ENCODE measurements around the gene CDK8. TPM values are rescaled to one million over a fixed set of nuclear protein-coding genes. Genes with fewer than 3 reads are reported as not detected.

Gene CDK8
- polyA plus RNA-seq, 2 of the 4 experiments (the other 2 are of a cell fraction), result 9.9 to 20.9 TPM

GRCh38 chr13:26308250-26308649, 54.3 kb downstream of the CDK8 start:
- ChIA-PET POLR2A (no interaction called here), CTCF (no interaction called here)

GRCh38 chr13:26308836-26309235, 54.9 kb downstream of the CDK8 start:
- ChIA-PET POLR2A (no interaction called here), CTCF (no interaction called here)
- ATAC-seq, result no peak
- no peak for DNase-seq (ENCODE audit: low read depth in 1 of 2, low spot score in 1 of 2)
- H3K4me1 ChIP-seq, result no peaks in the 10 kb centered on the region
- H3K4me2 ChIP-seq, result no peak overlapping the region
- TF ChIP-seq PHF8 (IDR thresholded peaks at IDR 0.05; ENCODE audit: borderline replicate concordance, low read depth), result no peak
- peak; percentile 25 for TF ChIP-seq MAFK (IDR thresholded peaks at IDR 0.05; ENCODE audit: partially characterized antibody)
- no peak overlapping the region for H3K4me3 ChIP-seq
- no peak overlapping the region for H3K27ac ChIP-seq
- 90% methylated on average over 4 of the region's 6 CpGs for WGBS (ENCODE audit: missing lambda C conversion rate)
- no peak for FAIRE-seq
- no peaks in the 10 kb centered on the region for H3K9me3 ChIP-seq

More at GRCh38 chr13:26308250-26308649, 54.3 kb downstream of the CDK8 start:
- Histone ChIP-seq H3K4me1 (peaks cover 1% of the 10 kb centered on the region; the same call in 1 of the 3 replicates), H3K9me3 (no peaks in the 10 kb centered on the region), H3K27ac (no peak overlapping the region), H3K4me3 (no peak overlapping the region), H3K4me2 (no peak overlapping the region)
- DNase-seq (ENCODE audit: low read depth in 1 of 2, low spot score in 1 of 2), result no peak
- TF ChIP-seq NFE2L2 (conservative IDR thresholded peaks at IDR 0.05; ENCODE audit: low read length) (no peak), HOXA7 (CRISPR knock-in tag; IDR thresholded peaks at IDR 0.05) (no peak), TP53 (CRISPR knock-in tag; IDR thresholded peaks at IDR 0.05) (no peak), EHF (CRISPR knock-in tag; IDR thresholded peaks at IDR 0.05) (no peak), NPAS2 (CRISPR knock-in tag; IDR thresholded peaks at IDR 0.05; ENCODE audit: borderline replicate concordance) (no peak), CHD4 (IDR thresholded peaks at IDR 0.05; ENCODE audit: borderline replicate concordance) (no peak), ESRRA (IDR thresholded peaks at IDR 0.05; ENCODE audit: borderline replicate concordance, low read length) (no peak), FOXS1 (CRISPR knock-in tag; IDR thresholded peaks at IDR 0.05) (no peak), RAD21 (conservative IDR thresholded peaks at IDR 0.05 in 1 of 2, IDR thresholded peaks at IDR 0.05 in 1 of 2) (no peak), ZNF302 (CRISPR knock-in tag; IDR thresholded peaks at IDR 0.05) (no peak), FOSL2 (IDR thresholded peaks at IDR 0.05) (no peak), FOSL2 (CRISPR knock-in tag; IDR thresholded peaks at IDR 0.05) (no peak), RNF2 (IDR thresholded peaks at IDR 0.05; ENCODE audit: borderline replicate concordance, low read depth) (no peak), NR3C1 (IDR thresholded peaks at IDR 0.05) (no peak), ZSCAN20 (CRISPR knock-in tag; IDR thresholded peaks at IDR 0.05) (no peak), ZC3H11A (IDR thresholded peaks at IDR 0.05) (no peak), ZFP36 (IDR thresholded peaks at IDR 0.05; ENCODE audit: borderline replicate concordance, partially characterized antibody) (no peak)
- TF ChIP-seq, protein P1, sequence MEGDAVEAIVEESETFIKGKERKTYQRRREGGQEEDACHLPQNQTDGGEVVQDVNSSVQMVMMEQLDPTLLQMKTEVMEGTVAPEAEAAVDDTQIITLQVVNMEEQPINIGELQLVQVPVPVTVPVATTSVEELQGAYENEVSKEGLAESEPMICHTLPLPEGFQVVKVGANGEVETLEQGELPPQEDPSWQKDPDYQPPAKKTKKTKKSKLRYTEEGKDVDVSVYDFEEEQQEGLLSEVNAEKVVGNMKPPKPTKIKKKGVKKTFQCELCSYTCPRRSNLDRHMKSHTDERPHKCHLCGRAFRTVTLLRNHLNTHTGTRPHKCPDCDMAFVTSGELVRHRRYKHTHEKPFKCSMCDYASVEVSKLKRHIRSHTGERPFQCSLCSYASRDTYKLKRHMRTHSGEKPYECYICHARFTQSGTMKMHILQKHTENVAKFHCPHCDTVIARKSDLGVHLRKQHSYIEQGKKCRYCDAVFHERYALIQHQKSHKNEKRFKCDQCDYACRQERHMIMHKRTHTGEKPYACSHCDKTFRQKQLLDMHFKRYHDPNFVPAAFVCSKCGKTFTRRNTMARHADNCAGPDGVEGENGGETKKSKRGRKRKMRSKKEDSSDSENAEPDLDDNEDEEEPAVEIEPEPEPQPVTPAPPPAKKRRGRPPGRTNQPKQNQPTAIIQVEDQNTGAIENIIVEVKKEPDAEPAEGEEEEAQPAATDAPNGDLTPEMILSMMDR (IDR thresholded peaks at IDR 0.05), result no peak
- no peak for FAIRE-seq
- ATAC-seq, result no peak

DNA sequence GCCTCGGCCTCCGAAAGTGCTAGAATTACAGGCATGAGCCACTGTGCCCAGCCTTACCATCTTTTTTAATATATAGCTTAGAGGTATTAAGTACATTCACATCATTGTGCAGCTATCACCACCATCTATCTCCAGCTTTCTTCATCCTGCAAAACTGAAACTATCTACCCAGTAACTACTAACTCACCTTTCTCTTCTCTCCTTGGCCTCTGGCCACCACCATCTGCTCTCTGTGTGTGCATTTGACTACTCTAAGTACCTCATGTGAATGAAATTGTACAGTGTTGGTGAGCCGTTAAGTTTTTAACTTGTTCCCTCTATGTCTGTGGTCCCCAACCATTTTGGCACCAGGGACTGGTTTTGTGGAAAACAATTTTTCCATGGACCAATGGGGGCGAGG, 56.1 kb downstream of the CDK8 start:
- H3K4me3 ChIP-seq, result no peak overlapping the region
- FAIRE-seq (no peak), DNase-seq (ENCODE audit: low read depth in 1 of 2, low spot score in 1 of 2) (no peak), ATAC-seq (no peak)
- no peak overlapping the region for H3K4me2 ChIP-seq
- no peaks in the 10 kb centered on the region for H3K4me1 ChIP-seq
- ChIA-PET POLR2A (no interaction called here), CTCF (interaction anchor here (1.4 kb wide), 1 partner anchor 13 kb away, joined by 4 read pairs; no protein-coding TSS in a partner anchor)
- no peak overlapping the region for H3K27ac ChIP-seq
- H3K9me3 ChIP-seq, result no peaks in the 10 kb centered on the region
- 94% methylated on average over 4 of the region's 4 CpGs for WGBS (ENCODE audit: missing lambda C conversion rate)
- no peak for TF ChIP-seq EHF (CRISPR knock-in tag; IDR thresholded peaks at IDR 0.05)
- no peak for TF ChIP-seq CHD4 (IDR thresholded peaks at IDR 0.05; ENCODE audit: borderline replicate concordance)
- no peak for TF ChIP-seq MAZ (IDR thresholded peaks at IDR 0.05; ENCODE audit: borderline replicate concordance, low read depth, low read length)
- no peak for TF ChIP-seq KDM1A (IDR thresholded peaks at IDR 0.05; ENCODE audit: low read depth)
- TF ChIP-seq PHF8 (IDR thresholded peaks at IDR 0.05; ENCODE audit: borderline replicate concordance, low read depth), result no peak
- no peak for TF ChIP-seq CHD2 (IDR thresholded peaks at IDR 0.05; ENCODE audit: low read length, partially characterized antibody)
- no peak for TF ChIP-seq NPAS2 (CRISPR knock-in tag; IDR thresholded peaks at IDR 0.05; ENCODE audit: borderline replicate concordance)
- no peak for TF ChIP-seq HMGXB4 (CRISPR knock-in tag; IDR thresholded peaks at IDR 0.05; ENCODE audit: borderline replicate concordance)
- no peak for TF ChIP-seq FOXS1 (CRISPR knock-in tag; IDR thresholded peaks at IDR 0.05)
- no peak for TF ChIP-seq BHLHE40 (IDR thresholded peaks at IDR 0.05; ENCODE audit: low read depth, low read length)
- TF ChIP-seq JUNB (IDR thresholded peaks at IDR 0.05), result no peak
- TF ChIP-seq FOSL2 (IDR thresholded peaks at IDR 0.05), result no peak
- no peak for TF ChIP-seq FOSL2 (CRISPR knock-in tag; IDR thresholded peaks at IDR 0.05)
- TF ChIP-seq HEYL (CRISPR knock-in tag; IDR thresholded peaks at IDR 0.05), result no peak
